Suprapubic skin (tissue), 4 donors: ENCODE results near the gene SFXN5. TPM values are rescaled to one million over a fixed set of nuclear protein-coding genes. Genes with fewer than 3 reads are reported as not detected.

Source experiments
- DNase-seq, 2 donors: peaks; one replicate each; pipeline ENCODE4 v3.0.0-alpha.2; 2019; ENCODE audit warnings: low spot score in 2 of 2
- H3K27ac ChIP-seq: fragments of 200-600 bp; sonication (generic); one replicate; pipeline ENCODE4 v1.5.1; 2019
- H3K27me3 ChIP-seq: fragments of 200-600 bp; sonication (generic); one replicate; pipeline ENCODE4 v1.5.1; 2019
- H3K36me3 ChIP-seq: fragments of 200-600 bp; sonication (generic); one replicate; pipeline ENCODE4 v1.5.1; 2019
- H3K4me1 ChIP-seq: fragments of 200-600 bp; sonication (generic); one replicate; pipeline ENCODE4 v1.5.1; 2019
- H3K4me3 ChIP-seq: fragments of 200-600 bp; sonication (generic); one replicate; pipeline ENCODE4 v1.5.1; 2019; ENCODE audit warnings: mild to moderate bottlenecking
- H3K9me3 ChIP-seq: fragments of 200-600 bp; sonication (generic); one replicate; pipeline ENCODE4 v1.5.1; 2019
- EP300 ChIP-seq: sonication (generic); formaldehyde crosslinking; IDR thresholded peaks from one replicate; pipeline ENCODE4 v1.6.1; 2017; ENCODE audit warnings: antibody characterized with exemption
- POLR2A ChIP-seq, 2 donors: fragments of 450-650 bp; IDR thresholded peaks; one replicate each; pipeline ENCODE4 v1.6.1; 2017; ENCODE audit warnings: antibody characterized with exemption in 2 of 2, mild to moderate bottlenecking in 2 of 2, moderate library complexity in 2 of 2
- POLR2AphosphoS5 ChIP-seq, 3 donors: sonication (generic); formaldehyde crosslinking; IDR thresholded peaks; one replicate each; pipeline ENCODE4 v1.6.1; 2017; ENCODE audit warnings: antibody characterized with exemption in 3 of 3
- WGBS: methylation state at CpG from one replicate; pipeline ENCODE4 v1.1.5; 2018; 5-methylcytosine and 5-hydroxymethylcytosine counted together
- total RNA-seq, 4 donors: library from RNA; depleted of rRNA; stranded (reverse); fragments of >200 nt; gene quantifications; one replicate each; pipeline ENCODE4 v1.1.0, GENCODE V29; 2016
- TF ChIP-seq, protein P1 (sequence below), 2 donors: fragments of 200-600 bp in 1 of 2; fragments of 450-650 bp in 1 of 2; sonication (generic) in 1 of 2; IDR thresholded peaks; one replicate each; pipeline ENCODE4 v1.5.1; 2016 to 2019; ENCODE audit warnings: antibody characterized with exemption in 2 of 2, mild to moderate bottlenecking in 1 of 2, moderate library complexity in 1 of 2

Gene SFXN5
- total RNA-seq, 4 donors from 2014 or later: 11.9 to 25.7 (median 18.8) TPM

DNA sequence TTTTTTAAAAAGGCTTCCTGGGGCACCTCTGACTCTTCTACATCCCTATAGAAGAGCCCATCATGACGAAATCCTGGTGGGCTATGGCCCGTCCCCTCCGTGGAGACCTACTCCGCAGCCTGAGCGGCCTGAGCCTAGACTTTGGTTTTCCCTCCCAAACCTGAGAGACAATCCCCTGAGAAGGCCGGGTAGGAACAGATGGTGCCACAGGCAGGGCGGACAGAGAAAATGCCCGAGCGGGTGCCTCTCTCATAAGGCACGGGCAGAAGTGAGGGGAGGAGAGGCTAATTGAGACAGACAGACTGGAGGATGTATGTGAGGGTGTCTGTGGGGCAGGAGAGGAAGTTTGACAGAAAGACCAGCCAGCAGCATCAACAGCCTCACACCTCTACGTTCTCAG is 20.2 kb upstream of the SFXN5 start:
- Histone ChIP-seq H3K9me3 (no peaks in the 10 kb centered on the region), H3K4me3 (no peak overlapping the region), H3K27me3 (no peaks in the 10 kb centered on the region), H3K36me3 (peaks cover 23% of the 10 kb centered on the region), H3K27ac (no peak overlapping the region), H3K4me1 (peaks cover 26% of the 10 kb centered on the region)
- DNase-seq: no peak
- 88% methylated on average over 11 of the region's 11 CpGs for WGBS
- TF ChIP-seq EP300 (no peak), POLR2AphosphoS5 (IDR thresholded peaks at IDR 0.05) (no peak), POLR2A (IDR thresholded peaks at IDR 0.05) (no peak)
- TF ChIP-seq, protein P1, sequence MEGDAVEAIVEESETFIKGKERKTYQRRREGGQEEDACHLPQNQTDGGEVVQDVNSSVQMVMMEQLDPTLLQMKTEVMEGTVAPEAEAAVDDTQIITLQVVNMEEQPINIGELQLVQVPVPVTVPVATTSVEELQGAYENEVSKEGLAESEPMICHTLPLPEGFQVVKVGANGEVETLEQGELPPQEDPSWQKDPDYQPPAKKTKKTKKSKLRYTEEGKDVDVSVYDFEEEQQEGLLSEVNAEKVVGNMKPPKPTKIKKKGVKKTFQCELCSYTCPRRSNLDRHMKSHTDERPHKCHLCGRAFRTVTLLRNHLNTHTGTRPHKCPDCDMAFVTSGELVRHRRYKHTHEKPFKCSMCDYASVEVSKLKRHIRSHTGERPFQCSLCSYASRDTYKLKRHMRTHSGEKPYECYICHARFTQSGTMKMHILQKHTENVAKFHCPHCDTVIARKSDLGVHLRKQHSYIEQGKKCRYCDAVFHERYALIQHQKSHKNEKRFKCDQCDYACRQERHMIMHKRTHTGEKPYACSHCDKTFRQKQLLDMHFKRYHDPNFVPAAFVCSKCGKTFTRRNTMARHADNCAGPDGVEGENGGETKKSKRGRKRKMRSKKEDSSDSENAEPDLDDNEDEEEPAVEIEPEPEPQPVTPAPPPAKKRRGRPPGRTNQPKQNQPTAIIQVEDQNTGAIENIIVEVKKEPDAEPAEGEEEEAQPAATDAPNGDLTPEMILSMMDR (IDR thresholded peaks at IDR 0.05): no peak

DNA sequence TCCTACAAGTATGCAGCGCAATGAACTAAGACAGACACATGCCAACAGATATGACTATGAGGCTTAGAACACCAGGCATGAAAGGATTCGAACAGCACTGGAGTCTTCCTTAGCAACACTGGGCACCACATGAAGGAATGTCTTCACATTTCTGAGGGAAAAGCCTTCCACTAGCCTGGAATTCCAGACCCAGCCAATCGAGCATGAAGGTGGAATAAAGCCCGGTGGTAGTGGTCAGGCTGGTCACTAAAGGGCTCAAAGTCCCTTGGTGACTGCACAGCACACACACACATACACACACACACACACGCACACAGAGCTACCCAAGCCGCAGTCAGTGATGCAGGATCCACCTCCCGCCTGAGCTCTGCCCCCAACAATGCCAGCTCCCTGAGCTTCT is 19.7 kb upstream of the SFXN5 start:
- H3K4me1 ChIP-seq: peaks cover 26% of the 10 kb centered on the region
- WGBS: 80% methylated on average over 7 of the region's 7 CpGs
- H3K27me3 ChIP-seq: no peaks in the 10 kb centered on the region
- H3K4me3 ChIP-seq: no peak overlapping the region
- H3K27ac ChIP-seq: no peak overlapping the region
- H3K36me3 ChIP-seq: peaks cover 27% of the 10 kb centered on the region
- no peaks in the 10 kb centered on the region for H3K9me3 ChIP-seq
- TF ChIP-seq POLR2A (IDR thresholded peaks at IDR 0.05) (no peak), EP300 (no peak), POLR2AphosphoS5 (IDR thresholded peaks at IDR 0.05) (no peak)
- TF ChIP-seq, protein P1 (IDR thresholded peaks at IDR 0.05): no peak
- no peak for DNase-seq

DNA sequence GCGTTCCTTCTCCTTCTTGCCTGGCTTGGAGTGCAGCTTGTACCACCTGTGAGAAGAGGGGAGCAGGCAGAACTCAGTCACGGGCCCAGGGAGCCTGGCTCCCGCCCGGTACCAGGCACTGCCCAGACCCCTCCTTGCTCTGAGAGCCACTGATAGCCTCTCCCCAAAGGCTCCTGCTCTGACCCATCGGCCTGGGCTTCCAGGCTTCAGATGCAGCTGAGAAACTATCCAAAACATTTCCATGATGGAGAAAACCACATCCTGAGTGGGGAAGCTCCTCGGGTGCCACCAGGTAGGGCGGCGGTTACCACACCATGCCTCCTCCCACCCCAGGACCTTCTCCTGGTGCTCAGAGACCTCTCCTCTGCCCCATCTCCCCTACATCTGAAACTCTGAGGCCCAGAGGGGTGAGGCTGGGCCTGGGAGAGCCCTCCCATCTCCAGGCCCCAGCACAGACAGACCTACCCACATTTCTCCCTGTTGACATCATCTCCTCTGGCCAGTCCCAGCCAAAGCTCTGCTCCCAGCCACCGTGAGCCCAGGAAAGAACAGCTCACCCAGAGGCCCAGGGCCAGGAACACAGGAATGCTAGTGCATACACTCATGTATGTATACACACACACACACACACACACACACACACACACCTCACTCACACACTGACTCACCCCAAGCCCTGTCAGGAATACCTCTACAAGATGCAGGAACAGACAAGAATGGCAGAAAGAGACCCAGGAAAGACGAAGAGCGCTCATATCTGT is 17.9 kb upstream of the SFXN5 start:
- 79% methylated on average over 11 of the region's 11 CpGs for WGBS
- TF ChIP-seq POLR2AphosphoS5 (IDR thresholded peaks at IDR 0.05) (no peak), EP300 (no peak), POLR2A (IDR thresholded peaks at IDR 0.05) (no peak)
- TF ChIP-seq, protein P1 (IDR thresholded peaks at IDR 0.05): no peak
- no peaks in the 10 kb centered on the region for H3K9me3 ChIP-seq
- no peak overlapping the region for H3K4me3 ChIP-seq
- peaks cover 27% of the 10 kb centered on the region for H3K36me3 ChIP-seq
- peaks cover 39% of the 10 kb centered on the region for H3K4me1 ChIP-seq
- DNase-seq: no peak
- no peaks in the 10 kb centered on the region for H3K27me3 ChIP-seq
- peak overlapping the region; percentile 18 for H3K27ac ChIP-seq

DNA sequence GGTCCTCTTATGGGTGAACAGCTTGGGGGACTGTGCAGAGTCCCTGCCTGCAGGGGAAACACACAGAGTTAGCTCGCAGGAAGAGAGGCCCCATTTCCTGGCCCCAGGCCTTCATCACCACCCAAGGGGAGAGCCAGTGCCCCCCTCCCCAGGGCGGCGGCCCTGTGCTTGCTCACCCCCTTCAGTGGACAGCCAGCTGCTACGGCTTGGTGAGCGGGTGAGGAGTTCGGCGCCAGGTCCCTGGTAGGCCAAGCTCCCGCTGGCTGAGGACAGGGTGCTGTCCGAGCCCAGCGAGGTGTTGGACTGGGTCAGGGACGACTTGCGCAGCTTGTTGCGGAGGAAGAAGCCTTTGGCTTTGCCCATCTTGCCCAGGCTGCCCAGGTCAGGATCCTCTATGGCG is 17.2 kb upstream of the SFXN5 start:
- Histone ChIP-seq H3K27ac (no peak overlapping the region), H3K9me3 (no peaks in the 10 kb centered on the region), H3K27me3 (no peaks in the 10 kb centered on the region), H3K4me3 (no peak overlapping the region), H3K4me1 (peaks cover 43% of the 10 kb centered on the region), H3K36me3 (peaks cover 27% of the 10 kb centered on the region)
- 94% methylated on average over 7 of the region's 14 CpGs for whole genome bisulfite sequencing
- TF ChIP-seq POLR2A (IDR thresholded peaks at IDR 0.05) (no peak), EP300 (no peak), POLR2AphosphoS5 (IDR thresholded peaks at IDR 0.05) (no peak)
- TF ChIP-seq, protein P1 (IDR thresholded peaks at IDR 0.05): no peak
- no peak for DNase-seq

DNA sequence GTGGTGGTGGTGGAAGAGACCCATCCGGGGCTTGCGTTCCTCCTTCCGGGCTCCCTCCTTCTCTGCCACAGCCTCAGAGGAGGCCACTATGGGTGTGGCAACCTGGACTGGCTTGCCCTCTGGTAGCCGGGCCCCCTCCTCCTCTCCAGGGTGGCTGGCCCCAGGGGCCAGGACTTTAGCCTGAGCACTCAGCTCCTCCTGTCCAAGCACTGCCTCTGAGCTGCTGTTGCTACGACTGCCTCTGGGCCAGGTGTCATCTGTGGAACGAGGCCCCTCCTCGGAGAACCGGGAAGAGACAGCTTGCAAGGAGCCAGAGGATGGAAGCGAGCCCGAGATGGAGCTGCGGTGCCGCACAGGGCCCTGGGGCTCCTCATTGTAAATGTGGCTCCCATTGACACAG is 16.7 kb upstream of the SFXN5 start:
- no peak overlapping the region for H3K4me3 ChIP-seq
- no peak for TF ChIP-seq POLR2A (IDR thresholded peaks at IDR 0.05)
- no peak for TF ChIP-seq EP300
- TF ChIP-seq POLR2AphosphoS5 (IDR thresholded peaks at IDR 0.05): no peak
- TF ChIP-seq, protein P1 (IDR thresholded peaks at IDR 0.05): no peak
- H3K27me3 ChIP-seq: no peaks in the 10 kb centered on the region
- no peak for DNase-seq
- peaks cover 27% of the 10 kb centered on the region for H3K36me3 ChIP-seq
- no peak overlapping the region for H3K27ac ChIP-seq
- H3K4me1 ChIP-seq: peaks cover 45% of the 10 kb centered on the region
- H3K9me3 ChIP-seq: no peaks in the 10 kb centered on the region
- 89% methylated on average over 10 of the region's 12 CpGs for WGBS
